DND-41 (cell line): ENCODE results near the gene TMEM97.

ENCODE experiments used
- ATAC-seq: fragments of 200-7000 bp; cut with Tn5 transposase; 3 replicates; pipeline ENCODE4 v1.9.1; 2021; ENCODE audit warnings: low read depth; ENCODE audit not compliant: insufficient read depth
- DNase-seq: peaks from one replicate; pipeline ENCODE4 v3.0.0-alpha.2; 2020
- H2AFZ ChIP-seq: 2 replicates; pipeline ENCODE4 v1.6.0; 2012; ENCODE audit warnings: low read depth, low read length
- H3K27ac ChIP-seq: 2 replicates; pipeline ENCODE4 v1.5.1; 2012; ENCODE audit warnings: low read length, inconsistent platforms
- H3K27me3 ChIP-seq: fragments of 200-600 bp; sonication (generic); 2 replicates; pipeline ENCODE4 v1.6.0; 2012; ENCODE audit warnings: low read length, mild to moderate bottlenecking, inconsistent platforms; ENCODE audit not compliant: insufficient read depth, poor library complexity
- H3K36me3 ChIP-seq: 2 replicates; pipeline ENCODE4 v1.5.1; 2012; ENCODE audit warnings: low read length, inconsistent platforms; ENCODE audit not compliant: insufficient read depth
- H3K4me1 ChIP-seq: 2 replicates; pipeline ENCODE4 v1.5.1; 2012; ENCODE audit warnings: mild to moderate bottlenecking, low read length; ENCODE audit not compliant: insufficient read depth
- H3K4me2 ChIP-seq: 2 replicates; pipeline ENCODE4 v1.6.0; 2012; ENCODE audit warnings: mild to moderate bottlenecking, moderate library complexity, low read length, inconsistent platforms; ENCODE audit not compliant: insufficient read depth
- H3K4me3 ChIP-seq, 2 experiments: fragments of 200-600 bp in 1 of 2; shearing (Covaris generic) in 1 of 2; 2 replicates each; pipeline ENCODE4 v1.5.1; 2012 to 2016; ENCODE audit warnings: inconsistent platforms in 2 of 2, low read length in 2 of 2, mild to moderate bottlenecking in 2 of 2, low read depth in 1 of 2, moderate library complexity in 1 of 2
- H3K79me2 ChIP-seq: 2 replicates; pipeline ENCODE4 v1.6.0; 2012; ENCODE audit warnings: low read length, inconsistent platforms; ENCODE audit not compliant: insufficient read depth
- H3K9ac ChIP-seq: 2 replicates; pipeline ENCODE4 v1.6.0; 2012; ENCODE audit warnings: low read depth, mild to moderate bottlenecking, inconsistent platforms, low read length, moderate library complexity
- H3K9me3 ChIP-seq: 2 replicates; pipeline ENCODE4 v1.5.1; 2012; ENCODE audit warnings: low read length, moderate library complexity, mild to moderate bottlenecking, inconsistent platforms; ENCODE audit not compliant: insufficient read depth, severe bottlenecking
- H4K20me1 ChIP-seq: 2 replicates; pipeline ENCODE4 v1.6.0; 2012; ENCODE audit warnings: low read length; ENCODE audit not compliant: insufficient read depth
- EZH2 ChIP-seq: IDR thresholded peaks from 3 replicates; pipeline ENCODE4 v1.6.1; 2012; ENCODE audit warnings: borderline replicate concordance, low read depth, mild to moderate bottlenecking, moderate library complexity, low read length, inconsistent platforms; ENCODE audit not compliant: severe bottlenecking
- TF ChIP-seq, protein P1 (sequence below): IDR thresholded peaks from 2 replicates; pipeline ENCODE4 v1.5.1; 2012; ENCODE audit warnings: borderline replicate concordance, low read length, moderate library complexity, mild to moderate bottlenecking; ENCODE audit not compliant: poor library complexity, severe bottlenecking; ENCODE audit errors: extremely low read depth

TMEM97 gene

DNA sequence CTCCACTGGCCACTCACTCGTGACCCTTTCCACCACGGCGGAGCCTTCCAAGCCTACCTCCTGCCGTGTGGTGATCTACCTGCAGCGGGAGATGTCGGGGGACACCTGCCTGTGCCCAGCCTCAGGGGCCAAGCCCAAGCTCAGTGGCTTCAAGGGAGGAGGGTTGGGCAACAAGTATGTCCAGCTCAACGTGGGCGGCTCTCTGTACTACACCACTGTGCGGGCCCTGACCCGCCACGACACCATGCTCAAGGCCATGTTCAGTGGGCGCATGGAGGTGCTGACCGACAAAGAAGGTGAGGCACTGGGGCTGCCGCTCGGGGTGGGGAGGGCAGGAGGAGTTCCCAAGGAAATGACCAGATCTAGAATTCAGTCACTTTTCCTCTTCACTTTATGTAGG, 20.4 kb downstream of the TMEM97 start:
- Histone ChIP-seq H3K36me3 (peaks cover 38% of the 10 kb centered on the region), H3K27ac (no peak overlapping the region), H4K20me1 (peaks cover 7% of the 10 kb centered on the region), H3K4me3 (no peak overlapping the region), H3K9me3 (no peaks in the 10 kb centered on the region), H3K27me3 (no peaks in the 10 kb centered on the region), H3K79me2 (peaks cover 45% of the 10 kb centered on the region), H3K4me2 (no peak overlapping the region), H2AFZ (no peak overlapping the region), H3K4me1 (peaks cover 26% of the 10 kb centered on the region), H3K9ac (no peak overlapping the region)
- ATAC-seq (no peak), DNase-seq (no peak)
- no peak for TF ChIP-seq EZH2
- TF ChIP-seq, protein P1, sequence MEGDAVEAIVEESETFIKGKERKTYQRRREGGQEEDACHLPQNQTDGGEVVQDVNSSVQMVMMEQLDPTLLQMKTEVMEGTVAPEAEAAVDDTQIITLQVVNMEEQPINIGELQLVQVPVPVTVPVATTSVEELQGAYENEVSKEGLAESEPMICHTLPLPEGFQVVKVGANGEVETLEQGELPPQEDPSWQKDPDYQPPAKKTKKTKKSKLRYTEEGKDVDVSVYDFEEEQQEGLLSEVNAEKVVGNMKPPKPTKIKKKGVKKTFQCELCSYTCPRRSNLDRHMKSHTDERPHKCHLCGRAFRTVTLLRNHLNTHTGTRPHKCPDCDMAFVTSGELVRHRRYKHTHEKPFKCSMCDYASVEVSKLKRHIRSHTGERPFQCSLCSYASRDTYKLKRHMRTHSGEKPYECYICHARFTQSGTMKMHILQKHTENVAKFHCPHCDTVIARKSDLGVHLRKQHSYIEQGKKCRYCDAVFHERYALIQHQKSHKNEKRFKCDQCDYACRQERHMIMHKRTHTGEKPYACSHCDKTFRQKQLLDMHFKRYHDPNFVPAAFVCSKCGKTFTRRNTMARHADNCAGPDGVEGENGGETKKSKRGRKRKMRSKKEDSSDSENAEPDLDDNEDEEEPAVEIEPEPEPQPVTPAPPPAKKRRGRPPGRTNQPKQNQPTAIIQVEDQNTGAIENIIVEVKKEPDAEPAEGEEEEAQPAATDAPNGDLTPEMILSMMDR, result no peak

GRCh38 chr17:28340374-28340773, 21.4 kb downstream of the TMEM97 start:
- H3K4me1 ChIP-seq, result peaks cover 20% of the 10 kb centered on the region
- ATAC-seq (no peak), DNase-seq (no peak)
- no peaks in the 10 kb centered on the region for H3K9me3 ChIP-seq
- H3K79me2 ChIP-seq, result peaks cover 37% of the 10 kb centered on the region
- no peak overlapping the region for H3K4me2 ChIP-seq
- H2AFZ ChIP-seq, result no peak overlapping the region
- H3K36me3 ChIP-seq, result peaks cover 48% of the 10 kb centered on the region
- H3K9ac ChIP-seq, result no peak overlapping the region
- TF ChIP-seq, protein P1, result no peak
- no peak for TF ChIP-seq EZH2
- H3K4me3 ChIP-seq, result no peak overlapping the region
- no peaks in the 10 kb centered on the region for H3K27me3 ChIP-seq
- H3K27ac ChIP-seq, result no peak overlapping the region
- H4K20me1 ChIP-seq, result peaks cover 8% of the 10 kb centered on the region; the same call in 1 of the 2 replicates

DNA sequence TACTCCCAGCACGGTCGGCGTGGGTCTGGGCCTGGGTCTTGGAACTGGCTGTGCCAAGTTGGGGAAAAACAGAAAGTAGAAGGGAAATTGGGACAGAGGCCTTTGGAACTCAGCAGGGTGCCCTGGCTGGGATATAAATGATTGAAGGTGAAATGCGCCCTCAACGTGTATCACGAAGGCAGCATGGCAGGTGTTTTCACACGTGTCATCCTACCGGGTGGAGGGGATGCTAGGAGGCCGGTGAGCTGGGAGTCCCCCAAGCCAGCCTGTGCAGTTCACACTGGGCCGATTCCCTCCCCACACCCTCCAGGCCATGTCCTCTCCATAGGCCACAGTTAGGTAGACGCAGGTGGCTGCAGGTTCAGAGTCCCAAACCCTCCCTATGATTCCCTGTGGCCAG, 22.5 kb downstream of the TMEM97 start:
- H3K9me3 ChIP-seq, result no peaks in the 10 kb centered on the region
- no peak overlapping the region for H3K9ac ChIP-seq
- H3K27me3 ChIP-seq, result no peaks in the 10 kb centered on the region
- H3K27ac ChIP-seq, result no peak overlapping the region
- no peak overlapping the region for H3K4me3 ChIP-seq
- no peak overlapping the region for H2AFZ ChIP-seq
- H3K4me1 ChIP-seq, result peaks cover 16% of the 10 kb centered on the region
- H3K36me3 ChIP-seq, result peaks cover 59% of the 10 kb centered on the region
- ATAC-seq (no peak), DNase-seq (no peak)
- no peak for TF ChIP-seq EZH2
- TF ChIP-seq, protein P1, result no peak
- H3K79me2 ChIP-seq, result peaks cover 28% of the 10 kb centered on the region
- no peak overlapping the region for H3K4me2 ChIP-seq
- peaks cover 14% of the 10 kb centered on the region; the same call in 1 of the 2 replicates for H4K20me1 ChIP-seq

- DNase-seq, result no peak
- no peak overlapping the region for H3K4me2 ChIP-seq
- no peak for ATAC-seq
- H3K79me2 ChIP-seq, result peaks cover 20% of the 10 kb centered on the region
- no peaks in the 10 kb centered on the region for H3K27me3 ChIP-seq
- H4K20me1 ChIP-seq, result peaks cover 17% of the 10 kb centered on the region; the same call in 1 of the 2 replicates
- TF ChIP-seq, protein P1, result no peak
- no peak for TF ChIP-seq EZH2
- H3K4me1 ChIP-seq, result peaks cover 8% of the 10 kb centered on the region
- H3K9ac ChIP-seq, result no peak overlapping the region
- H3K27ac ChIP-seq, result no peak overlapping the region
- H3K36me3 ChIP-seq, result peaks cover 67% of the 10 kb centered on the region
- no peak overlapping the region for H3K4me3 ChIP-seq
- H2AFZ ChIP-seq, result no peak overlapping the region
- H3K9me3 ChIP-seq, result no peaks in the 10 kb centered on the region
Measured at GRCh38 chr17:28342313-28342712, 23.3 kb downstream of the TMEM97 start.
